ENCODE results near the gene PCP4L1.

Gene PCP4L1

GRCh38 chr1:161324020-161324419 is 65.5 kb downstream of the PCP4L1 start:
- no peak for DNase-seq

DNA sequence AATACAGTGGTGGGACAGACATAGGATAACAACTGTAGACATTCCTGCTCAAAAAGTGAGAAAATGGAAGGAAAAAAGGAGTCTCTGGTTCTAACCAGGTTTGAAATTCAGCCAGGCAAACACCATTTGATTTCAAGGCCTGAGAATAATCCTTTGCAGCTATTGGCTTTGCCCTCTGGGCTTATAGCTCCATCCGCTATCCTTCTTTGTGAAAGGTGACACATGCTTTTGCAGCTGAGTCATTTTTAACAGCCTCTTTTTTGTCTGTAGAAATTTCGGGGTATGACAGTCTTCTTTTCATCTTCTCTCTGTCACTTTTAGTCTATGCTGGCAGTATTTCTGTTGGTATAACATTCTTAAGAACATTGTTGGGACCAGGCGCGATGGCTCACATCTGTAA is 71.8 kb downstream of the PCP4L1 start:
- DNase-seq = no peak

DNA sequence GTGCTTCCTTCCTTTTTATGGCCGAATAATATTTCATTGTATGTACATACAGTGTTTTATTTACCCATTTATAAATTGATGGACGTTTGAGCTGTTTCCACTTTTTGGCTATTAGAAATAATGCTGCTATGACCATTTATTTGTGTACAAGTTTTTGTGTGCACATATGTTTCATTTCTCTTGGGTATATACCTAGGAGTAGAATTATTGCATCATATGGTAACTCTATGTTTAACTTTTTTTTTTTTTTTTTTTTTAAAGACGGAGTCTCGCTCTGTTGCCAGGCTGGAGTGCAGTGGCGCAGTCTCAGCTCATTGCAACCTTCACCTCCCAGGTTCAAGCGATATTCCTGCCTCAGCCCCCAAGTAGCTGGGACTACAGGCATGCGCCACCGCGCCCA is 74.6 kb downstream of the PCP4L1 start:
- no peak for DNase-seq
